ENCODE results near the gene WBP1L. TPM values are rescaled to one million over a fixed set of nuclear protein-coding genes. Genes with fewer than 3 reads are reported as not detected.

The WBP1L gene
- total and polyA plus RNA-seq, 12 donors: 14.3 to 33.3 (median 20.7) TPM

DNA sequence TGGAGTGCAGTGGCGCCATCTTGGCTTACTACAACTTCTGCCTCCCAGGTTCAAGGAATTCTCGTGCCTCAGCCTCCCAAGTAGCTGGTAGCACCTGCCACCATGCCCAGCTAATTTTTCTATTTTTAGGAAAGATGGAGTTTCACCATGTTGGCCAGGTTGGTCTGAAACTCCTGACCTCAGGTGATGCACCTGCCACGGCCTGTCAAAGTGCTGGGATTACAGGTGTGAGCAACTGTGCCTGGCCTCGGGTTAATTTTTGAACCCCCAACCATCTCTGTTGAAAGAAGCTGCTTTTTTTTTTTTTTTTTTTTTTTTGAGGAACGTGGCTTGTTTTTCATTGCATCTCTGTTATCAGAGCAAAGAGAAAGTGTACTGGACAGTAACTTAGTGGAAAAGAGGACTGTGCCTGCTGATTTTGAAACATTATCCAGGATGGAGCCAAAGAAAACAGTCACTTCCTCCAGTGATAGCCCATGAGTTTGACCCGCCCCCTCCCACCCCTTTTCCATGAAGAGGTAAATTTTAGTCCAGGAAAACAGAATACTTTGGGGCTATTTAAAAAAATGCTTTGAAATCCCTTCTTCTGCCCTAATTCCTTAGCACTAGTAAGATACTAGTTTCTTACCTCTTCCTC, 38.3 kb downstream of the WBP1L start:
- Histone ChIP-seq H3K27me3 (no peaks in the 10 kb centered on the region), H3K27ac (peak overlapping the region; percentile 74 to 99 (median 96)), H3K36me3 (peaks cover 0 to 3% (median 0%) of the 10 kb centered on the region in 9 donors), H3K9me3 (no peaks in the 10 kb centered on the region), H3K4me1 (peaks cover 54 to 100% (median 99%) of the 10 kb centered on the region in 9 donors), H3K4me3 (peak overlapping the region in 5 of 10 donors; percentile 11 to 27 (median 21))
- ATAC-seq (peak in 7 of 8 donors; percentile 27 to 60 (median 43)), DNase-seq (no peak)
- no peak for TF ChIP-seq CTCF (IDR thresholded peaks at IDR 0.05)
- 51 to 54% methylated on average over 6 of the region's 6 CpGs for WGBS, 2 donors
- intact Hi-C loops (cut with DNase I): loop anchor here in 1 of 10 donors (2.0 kb wide), 1 partner anchor 15 kb away; no protein-coding TSS in a partner anchor

DNA sequence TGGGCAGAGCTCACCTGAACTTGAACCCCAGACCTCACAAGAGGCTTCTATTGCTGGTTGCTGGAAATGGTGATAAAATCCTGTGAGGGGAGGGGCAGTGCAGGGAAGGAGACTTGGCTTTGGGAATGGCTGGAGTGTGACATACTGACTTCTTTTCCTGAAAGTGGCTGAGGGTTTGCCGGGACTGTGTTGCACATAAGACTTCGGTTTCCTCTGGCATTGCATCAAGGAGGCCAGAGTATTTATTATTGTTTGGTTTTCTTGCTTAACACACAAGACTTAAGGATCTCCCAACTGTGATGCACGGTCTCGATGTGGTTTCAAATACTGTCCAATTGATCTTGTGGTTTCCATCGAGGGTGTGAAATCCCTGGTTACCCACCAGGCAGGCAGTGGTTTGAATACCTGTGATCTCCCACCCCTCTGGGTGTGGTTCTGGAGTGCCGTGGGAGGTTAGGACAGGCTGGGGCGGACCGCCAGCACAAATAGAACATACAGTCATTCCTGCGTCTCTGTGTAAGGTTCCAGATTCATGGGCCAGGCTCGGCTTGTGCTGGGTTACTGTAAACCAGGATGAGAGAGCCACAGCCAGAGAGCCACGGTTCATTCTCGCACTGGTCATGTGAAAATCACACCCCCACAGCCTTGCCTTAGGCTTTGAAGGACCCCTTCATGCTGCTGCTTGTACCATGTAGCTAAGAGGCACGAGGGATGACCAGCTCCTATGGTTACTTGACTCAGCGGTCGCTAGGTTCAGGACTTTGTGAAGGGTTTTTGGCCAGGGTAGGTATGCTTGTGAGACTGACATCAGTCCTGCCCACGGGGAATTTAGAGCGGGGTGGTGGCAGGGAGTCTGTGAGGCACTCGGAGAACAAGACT, 39.2 kb downstream of the WBP1L start:
- DNase-seq (peak; percentile 59 to 72), ATAC-seq (peak; percentile 46 to 88 (median 78))
- peak overlapping the region in 7 of 10 donors; percentile 10 to 27 (median 13) for H3K4me3 ChIP-seq
- H3K9me3 ChIP-seq: no peaks in the 10 kb centered on the region
- 16 to 17% methylated on average over 18 of the region's 18 CpGs for WGBS, 2 donors
- intact Hi-C loops (cut with DNase I): loop anchor here in 1 of 10 donors (2.0 kb wide), 1 partner anchor 14 kb away; no protein-coding TSS in a partner anchor
- no peak for TF ChIP-seq CTCF (IDR thresholded peaks at IDR 0.05)
- H3K27ac ChIP-seq: peak overlapping the region; percentile 74 to 99 (median 96)
- H3K36me3 ChIP-seq: peaks cover 0 to 3% (median 0%) of the 10 kb centered on the region in 9 donors
- peaks cover 50 to 99% (median 93%) of the 10 kb centered on the region in 9 donors for H3K4me1 ChIP-seq
- H3K27me3 ChIP-seq: no peaks in the 10 kb centered on the region

DNA sequence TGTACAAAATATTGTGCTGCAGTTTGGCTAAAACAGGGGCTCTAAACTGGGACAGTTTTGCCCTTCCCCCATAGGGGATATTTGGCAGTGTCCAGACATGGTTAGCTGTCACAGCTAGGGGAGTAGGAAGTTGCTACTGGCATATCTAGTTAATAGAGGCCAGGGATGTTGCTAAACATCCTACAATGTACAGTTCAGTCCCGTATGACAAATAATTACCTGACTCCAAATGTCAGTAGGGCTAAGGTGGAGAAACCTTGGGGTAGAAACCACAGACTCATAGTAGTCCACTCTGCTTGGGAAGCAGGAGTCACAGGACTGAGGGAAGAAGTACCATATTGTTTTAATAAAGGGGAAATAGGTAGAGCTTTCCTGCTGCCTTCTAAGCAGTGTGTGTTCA, 39.8 kb downstream of the WBP1L start:
- Histone ChIP-seq H3K4me1 (peaks cover 50 to 99% (median 91%) of the 10 kb centered on the region in 9 donors), H3K4me3 (peak overlapping the region in 7 of 10 donors; percentile 10 to 27 (median 13)), H3K27me3 (no peaks in the 10 kb centered on the region), H3K9me3 (no peaks in the 10 kb centered on the region), H3K36me3 (peaks cover 0 to 3% (median 0%) of the 10 kb centered on the region in 9 donors), H3K27ac (peak overlapping the region; percentile 74 to 99 (median 96))
- peak in 2 of 9 donors; percentile 6 to 10 for TF ChIP-seq CTCF (IDR thresholded peaks at IDR 0.05)
- peak; percentile 4 to 39 (median 24) for ATAC-seq
- no peak for DNase-seq
- WGBS, 2 donors: 15 to 29% methylated on average over 1 of the region's 1 CpG
- intact Hi-C loops (cut with DNase I): loop anchor here in 1 of 10 donors (2.0 kb wide), 1 partner anchor 13 kb away; no protein-coding TSS in a partner anchor

DNA sequence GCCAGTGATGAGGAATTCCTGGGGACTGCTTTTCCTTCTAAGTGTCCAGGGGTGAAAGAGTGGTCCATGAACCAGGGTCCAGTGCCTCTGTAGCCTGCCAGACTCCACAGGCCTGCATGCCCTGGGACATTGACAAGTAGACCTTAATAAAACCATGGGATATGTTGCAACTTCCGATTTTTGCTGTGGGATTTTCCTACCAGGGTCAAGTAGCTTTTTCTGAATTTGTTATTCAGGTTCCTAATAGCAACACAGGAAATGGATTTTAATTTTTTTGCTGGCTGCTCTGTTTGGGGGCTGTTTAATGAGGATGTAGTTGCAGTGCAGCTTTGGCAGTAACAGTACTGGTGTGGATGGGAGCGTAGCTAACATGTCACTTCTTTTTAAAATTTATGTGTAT, 42.1 kb downstream of the WBP1L start:
- Histone ChIP-seq H3K4me1 (peaks cover 42 to 95% (median 79%) of the 10 kb centered on the region in 9 donors), H3K9me3 (peaks cover 0 to 7% (median 0%) of the 10 kb centered on the region in 11 donors), H3K36me3 (peaks cover 0 to 8% (median 0%) of the 10 kb centered on the region in 9 donors), H3K4me3 (no peak overlapping the region), H3K27ac (peak overlapping the region; percentile 10 to 99 (median 86)), H3K27me3 (no peaks in the 10 kb centered on the region)
- 34 to 51% methylated on average over 2 of the region's 2 CpGs for WGBS, 2 donors
- DNase-seq (peak in 1 of 2 donors; percentile 59), ATAC-seq (peak in 7 of 8 donors; percentile 6 to 47 (median 40))
- intact Hi-C loops (cut with DNase I): no loop called here
- no peak for TF ChIP-seq CTCF (IDR thresholded peaks at IDR 0.05)

Data from heart right ventricle (tissue), 16 donors.